ENCODE data around the gene DTNA.

- no peak for TF ChIP-seq SUZ12 (IDR thresholded peaks at IDR 0.05; ENCODE audit: extremely low read depth, insufficient read depth, insufficient read length)
- TF ChIP-seq ZNF274 (IDR thresholded peaks at IDR 0.05; ENCODE audit: low read depth, low read length), result no peak
These were observed 218.7 kb downstream of the DTNA start for GRCh38 chr18:34928754-34929335.
